Keratinocyte (primary cell): ENCODE measurements around the gene AP4B1.

Experiments used
- EZH2 ChIP-seq: IDR thresholded peaks from one replicate; pipeline ENCODE4 v1.6.1; 2012; ENCODE audit warnings: inconsistent platforms, mild to moderate bottlenecking, low read length, moderate library complexity
- TF ChIP-seq, protein P1 (sequence below), 3 experiments: IDR thresholded peaks in 1 of 3; conservative IDR thresholded peaks in 1 of 3; optimal IDR thresholded peaks in 1 of 3; 2 replicates in 2 of 3; 3 replicates in 1 of 3; pipeline versions ENCODE3 to v1.5.1; 2011; ENCODE audit warnings: low read length in 3 of 3, mild to moderate bottlenecking in 3 of 3, moderate library complexity in 2 of 3, control low read depth in 1 of 3, inconsistent platforms in 1 of 3; ENCODE audit not compliant: insufficient read depth in 2 of 3; ENCODE audit errors: extremely low read depth in 1 of 3

DNA sequence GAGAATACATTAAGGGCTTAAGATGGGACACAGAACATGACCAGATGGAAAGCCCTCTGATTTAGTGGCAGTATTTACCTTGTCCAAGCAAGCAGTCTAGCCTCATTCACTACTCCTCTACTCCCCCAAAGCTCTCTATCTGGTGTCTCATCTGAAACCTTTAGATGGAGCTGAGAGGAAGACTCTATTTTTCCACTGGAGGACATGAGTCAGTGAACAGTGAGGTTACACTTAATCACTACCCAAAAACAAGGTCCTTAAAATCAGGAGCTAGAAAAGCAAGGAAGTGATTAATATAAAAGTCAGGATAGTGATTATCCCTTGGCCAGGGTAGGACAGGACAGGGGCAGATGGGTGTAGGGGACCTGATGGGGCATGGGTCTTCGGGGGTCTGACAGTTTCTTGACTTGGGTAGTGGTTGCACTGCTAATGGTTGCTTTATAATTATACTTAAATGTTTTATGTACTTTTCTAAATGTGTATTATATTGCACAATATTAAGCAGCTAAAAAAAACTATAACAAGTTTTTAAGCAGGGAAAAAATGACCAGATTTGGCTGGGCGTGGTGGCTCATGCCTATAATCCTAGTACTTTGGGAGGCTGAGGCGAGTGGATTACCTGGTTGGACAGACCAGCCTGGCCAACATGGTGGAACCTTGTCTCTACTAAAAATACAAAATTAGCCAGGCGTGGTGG, 36.1 kb downstream of the AP4B1 start:
- TF ChIP-seq, protein P1, sequence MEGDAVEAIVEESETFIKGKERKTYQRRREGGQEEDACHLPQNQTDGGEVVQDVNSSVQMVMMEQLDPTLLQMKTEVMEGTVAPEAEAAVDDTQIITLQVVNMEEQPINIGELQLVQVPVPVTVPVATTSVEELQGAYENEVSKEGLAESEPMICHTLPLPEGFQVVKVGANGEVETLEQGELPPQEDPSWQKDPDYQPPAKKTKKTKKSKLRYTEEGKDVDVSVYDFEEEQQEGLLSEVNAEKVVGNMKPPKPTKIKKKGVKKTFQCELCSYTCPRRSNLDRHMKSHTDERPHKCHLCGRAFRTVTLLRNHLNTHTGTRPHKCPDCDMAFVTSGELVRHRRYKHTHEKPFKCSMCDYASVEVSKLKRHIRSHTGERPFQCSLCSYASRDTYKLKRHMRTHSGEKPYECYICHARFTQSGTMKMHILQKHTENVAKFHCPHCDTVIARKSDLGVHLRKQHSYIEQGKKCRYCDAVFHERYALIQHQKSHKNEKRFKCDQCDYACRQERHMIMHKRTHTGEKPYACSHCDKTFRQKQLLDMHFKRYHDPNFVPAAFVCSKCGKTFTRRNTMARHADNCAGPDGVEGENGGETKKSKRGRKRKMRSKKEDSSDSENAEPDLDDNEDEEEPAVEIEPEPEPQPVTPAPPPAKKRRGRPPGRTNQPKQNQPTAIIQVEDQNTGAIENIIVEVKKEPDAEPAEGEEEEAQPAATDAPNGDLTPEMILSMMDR (optimal IDR thresholded peaks at IDR 0.05 in 1 of 3, IDR thresholded peaks at IDR 0.05 in 1 of 3, conservative IDR thresholded peaks at IDR 0.05 in 1 of 3; ENCODE audit: extremely low read depth in 1 of 3, insufficient read depth in 2 of 3, low read length in 3 of 3): no peak
- no peak for TF ChIP-seq EZH2
